Dermis microvascular lymphatic vessel endothelial cell (primary cell): ENCODE results near the gene ZBTB7C. TPM values are rescaled to one million over a fixed set of nuclear protein-coding genes. Genes with fewer than 3 reads are reported as not detected.
"Not testable (repeated sequence)": the region's sequence is repeated elsewhere in the genome, so short reads cannot be mapped to it uniquely, and the experiment has no call there.

ENCODE experiments used
- DNase-seq, 2 donors: peaks; one replicate each; pipeline versions ENCODE4 v3.0.0 to v3.0.0-alpha.2; 2010; ENCODE audit warnings: low read depth in 2 of 2
- total RNA-seq: library from RNA; depleted of rRNA; stranded (reverse); fragments of >200 nt; gene quantifications from 2 replicates; pipeline ENCODE4 v1.2.1, GENCODE V29; 2014

The ZBTB7C gene
- total RNA-seq, result under 0.01 TPM in 2 replicates

DNA sequence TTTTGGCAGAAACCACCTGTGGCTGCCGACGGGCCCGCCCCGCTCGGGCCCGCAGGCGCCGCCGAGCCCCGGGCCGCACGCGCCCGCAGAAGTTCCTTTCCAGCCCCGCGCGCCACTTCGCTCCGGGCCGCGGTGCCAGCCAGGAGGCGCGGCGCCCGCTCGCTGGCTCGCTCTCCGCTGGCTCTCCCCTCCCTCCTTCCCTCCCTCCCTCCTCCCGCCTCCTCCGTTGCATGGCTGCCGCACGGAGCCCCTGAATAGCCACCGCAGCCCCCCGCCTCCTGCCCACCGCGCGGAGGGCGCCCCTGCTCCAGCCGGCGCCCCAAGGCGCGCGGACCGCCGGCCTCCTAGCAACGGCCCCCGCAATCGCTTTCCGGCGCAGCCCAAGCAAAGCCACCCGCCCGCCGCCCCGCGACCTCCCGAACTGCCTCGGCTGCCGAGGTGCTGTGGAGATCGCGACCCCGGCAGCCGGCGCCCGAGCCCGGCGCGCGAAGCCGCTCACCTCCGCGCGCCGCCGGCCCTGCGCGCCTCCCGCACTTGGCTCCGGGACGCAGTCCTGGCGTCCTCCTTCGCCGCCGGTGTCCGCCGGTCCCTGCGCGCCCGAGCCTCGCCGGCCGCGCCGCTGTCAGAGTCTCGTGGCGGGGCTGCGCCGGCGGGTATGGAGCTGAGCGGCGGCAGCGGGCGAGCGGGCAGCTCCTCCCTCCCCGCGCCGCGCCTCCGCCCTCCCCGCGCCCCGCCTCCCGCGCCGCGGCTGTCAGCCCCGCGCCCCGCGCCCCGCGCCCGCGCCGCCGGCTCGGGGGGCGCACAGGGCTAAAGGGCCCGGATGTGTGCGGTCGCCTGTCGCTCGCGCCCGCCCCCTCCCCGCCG is at the start of gene ZBTB7C:
TSS of gene ZBTB7C (minus strand) at position 657 of the 864 bp plus-strand sequence.
- peak in 1 of 2 donors; percentile 49 for DNase-seq

DNA sequence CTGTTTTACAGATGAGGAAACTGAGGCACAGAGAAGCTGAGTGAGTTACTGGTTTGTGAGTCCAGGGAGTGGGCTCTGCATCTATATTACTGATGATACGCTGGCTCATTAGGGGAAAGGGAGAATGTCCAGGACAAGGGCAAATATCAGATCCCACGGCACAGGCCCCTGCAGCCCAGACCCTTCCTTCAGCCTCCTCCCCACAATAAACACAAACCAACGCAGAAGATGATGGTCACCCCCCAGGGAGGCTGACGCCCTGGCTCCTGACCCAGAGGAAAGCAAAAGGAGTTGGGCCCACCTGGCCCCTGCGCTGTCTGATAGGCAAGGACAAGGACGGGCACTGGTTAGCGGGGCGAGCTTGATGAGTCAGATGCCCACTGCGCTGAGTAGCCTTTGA is 47.7 kb upstream of the ZBTB7C start:
- no peak for DNase-seq

DNA sequence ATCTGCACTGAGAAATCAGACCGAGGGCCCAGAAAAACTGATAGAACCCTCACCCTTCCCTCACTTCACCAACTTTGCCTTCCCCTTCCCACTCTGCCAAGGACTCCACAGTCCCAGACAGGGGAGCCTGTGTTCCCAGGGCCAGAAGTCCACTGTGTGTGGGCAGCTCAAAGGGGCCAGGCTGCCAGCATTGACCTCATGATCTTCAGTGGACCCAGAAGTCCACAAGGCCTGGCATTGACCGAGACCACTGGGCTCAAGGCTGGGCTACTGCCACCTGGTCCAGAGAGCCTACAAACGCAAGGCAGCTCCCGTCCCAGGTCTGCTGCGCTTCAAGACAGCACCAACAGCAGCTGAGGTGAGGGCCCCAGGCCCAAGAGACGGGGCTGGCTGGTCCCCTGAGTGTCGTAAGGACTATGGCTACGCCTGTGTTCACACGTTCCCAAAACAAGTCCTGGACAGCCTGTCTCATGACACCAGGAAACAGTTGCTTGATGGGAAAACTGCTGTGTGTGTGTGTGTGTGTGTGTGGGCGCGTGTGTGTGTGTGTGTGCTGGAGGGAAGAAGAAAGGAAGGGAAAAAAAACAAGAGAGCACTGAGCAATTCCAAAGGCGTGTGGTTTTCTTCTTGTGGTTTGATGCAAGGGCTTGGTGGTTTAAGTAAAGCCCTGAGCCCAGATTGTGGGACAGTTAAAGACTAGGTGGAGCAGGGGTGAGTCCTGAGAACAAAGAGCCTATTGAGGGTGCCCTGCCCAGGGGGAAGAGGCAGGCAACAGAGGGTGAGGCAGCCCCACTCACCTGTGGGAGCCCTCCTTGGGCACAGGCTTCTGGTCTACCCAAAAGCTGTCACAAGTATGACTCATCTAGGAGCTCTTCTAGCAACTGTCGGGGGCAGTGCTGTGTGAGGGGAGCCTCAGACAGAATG is 46.6 kb upstream of the ZBTB7C start:
- no peak for DNase-seq

DNA sequence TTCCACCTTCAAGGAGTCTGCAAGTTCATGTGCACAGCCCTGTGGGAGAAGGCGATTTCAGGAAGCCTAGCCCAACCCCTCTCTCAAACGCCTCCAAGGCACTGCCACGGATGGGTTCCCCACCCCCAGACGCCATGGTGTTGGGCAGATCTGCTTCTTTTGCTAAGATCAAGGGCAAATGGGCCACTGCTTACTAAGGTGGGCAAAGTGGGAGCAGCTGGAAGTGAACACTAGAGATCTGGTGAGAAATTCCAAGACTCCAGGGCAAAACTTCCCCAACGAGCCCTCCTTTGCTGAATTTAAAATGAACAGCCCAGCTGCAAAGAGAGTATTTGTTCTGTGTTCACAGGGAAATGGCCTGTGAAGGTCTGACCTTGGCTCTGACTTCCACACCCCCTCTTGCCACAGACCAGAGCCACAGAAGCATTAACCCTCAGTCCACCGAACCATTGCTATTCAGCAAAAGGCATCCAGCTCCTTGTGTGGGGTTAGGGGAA is 45.1 kb upstream of the ZBTB7C start:
- no peak for DNase-seq

DNA sequence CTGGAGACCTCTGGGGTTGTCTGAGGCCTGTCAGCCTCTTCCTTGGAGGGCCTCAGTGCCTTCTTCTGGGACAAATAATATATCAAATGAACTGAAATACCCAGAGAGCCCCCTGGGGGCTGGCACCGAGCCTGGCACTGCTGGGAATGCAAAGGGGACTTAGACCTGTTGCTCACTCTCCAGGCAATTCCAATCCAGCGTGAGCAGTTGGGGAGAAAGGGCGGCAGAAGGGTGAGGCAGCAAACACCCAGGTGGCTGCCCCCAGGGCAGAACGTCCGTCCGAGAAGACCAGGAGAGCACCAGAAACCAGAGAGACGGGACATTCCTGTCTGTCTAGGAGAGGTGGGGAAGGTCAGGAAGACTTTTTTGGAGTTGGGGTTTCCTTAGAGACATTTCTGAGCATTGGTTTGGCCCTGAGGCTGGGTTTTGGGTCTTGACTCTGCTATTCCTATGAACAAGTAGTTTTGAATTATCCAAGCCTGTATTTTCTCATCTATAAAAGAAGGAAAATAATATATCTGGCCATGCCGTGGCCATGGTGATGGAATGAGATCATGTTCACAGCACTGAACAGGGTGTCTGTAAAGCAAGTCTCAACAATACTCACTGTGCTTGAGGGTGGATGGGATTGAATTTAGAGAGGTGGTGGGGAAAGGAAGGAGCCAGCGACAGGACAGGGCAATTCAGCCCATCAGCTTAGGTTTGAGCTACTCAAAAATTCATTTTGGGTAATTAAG is 44.3 kb upstream of the ZBTB7C start:
- no peak for DNase-seq

DNA sequence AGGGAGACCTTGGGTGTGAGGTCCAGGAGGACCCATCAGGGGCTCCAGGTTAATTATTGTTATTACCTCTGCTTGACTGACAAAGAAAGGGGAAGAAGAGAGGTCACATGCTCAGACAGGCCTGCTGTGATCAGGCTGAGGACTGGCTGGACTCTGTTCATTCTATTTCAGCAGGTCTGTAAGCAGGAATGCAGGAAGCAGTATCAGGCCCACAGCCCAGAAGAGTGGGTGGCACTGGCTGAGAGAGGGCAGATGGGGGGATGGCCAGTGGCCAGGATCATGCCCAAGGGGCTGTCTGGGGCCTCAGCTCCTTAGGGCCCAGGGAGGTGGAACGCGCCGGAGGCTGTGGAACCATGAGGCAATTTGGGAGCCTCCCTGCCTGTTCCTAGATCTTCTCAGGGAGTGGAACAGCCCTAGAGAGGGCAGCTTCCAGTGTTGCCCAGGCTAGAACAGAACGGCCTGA is 43.7 kb upstream of the ZBTB7C start:
- DNase-seq, result no peak

DNA sequence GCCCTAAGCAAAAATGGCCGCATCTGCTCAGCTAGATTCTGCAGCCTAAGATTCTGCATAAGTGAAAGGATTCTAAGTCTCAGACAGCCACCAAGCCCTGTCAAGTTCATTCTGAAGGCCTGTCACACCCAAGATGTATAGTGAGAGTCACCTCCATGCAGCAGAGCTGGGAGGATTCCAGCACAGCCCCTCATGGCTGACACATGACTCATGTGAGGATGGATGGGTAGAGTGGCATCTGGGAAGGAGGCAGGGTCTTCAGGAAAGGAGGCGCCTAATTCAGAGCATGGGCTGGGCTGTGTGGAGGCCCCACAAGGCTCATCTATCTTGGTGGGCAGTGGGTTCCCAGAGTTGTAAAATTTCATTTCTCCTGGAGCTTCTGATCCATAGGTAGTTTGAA is 41.5 kb upstream of the ZBTB7C start:
- DNase-seq, result no peak

DNA sequence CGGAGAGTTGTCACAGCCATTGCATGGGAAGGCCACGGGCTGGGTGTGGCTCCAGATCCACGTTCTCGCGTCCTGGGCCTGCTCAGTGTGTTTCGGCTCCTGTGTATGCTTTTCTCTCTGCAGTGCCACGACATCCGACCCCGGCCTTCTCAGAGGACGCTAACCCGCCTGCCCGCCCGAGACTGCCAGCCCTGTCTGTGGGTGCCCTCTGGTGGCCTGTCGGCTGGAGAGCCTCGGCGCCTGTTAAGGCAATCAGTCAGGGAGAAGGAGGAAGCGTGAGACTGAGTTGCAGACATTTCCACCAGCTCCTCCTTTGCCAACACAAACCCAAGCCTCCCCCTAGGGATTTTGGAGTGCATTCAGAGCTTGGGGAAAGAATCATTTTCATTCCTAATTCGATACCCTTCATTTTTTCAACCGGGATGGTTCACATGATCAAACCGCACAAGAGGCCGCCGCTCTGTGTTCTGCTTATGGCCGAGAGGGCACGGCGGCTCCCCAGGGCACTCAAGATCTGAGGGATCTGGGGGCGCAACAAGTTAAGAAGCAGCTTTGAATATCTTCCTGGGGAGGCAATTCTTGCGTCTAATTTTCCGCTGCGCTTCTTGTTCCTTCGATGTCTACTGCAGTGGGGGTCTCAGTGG is 37.5 kb upstream of the ZBTB7C start:
- DNase-seq, result peak; percentile 38 to 71

DNA sequence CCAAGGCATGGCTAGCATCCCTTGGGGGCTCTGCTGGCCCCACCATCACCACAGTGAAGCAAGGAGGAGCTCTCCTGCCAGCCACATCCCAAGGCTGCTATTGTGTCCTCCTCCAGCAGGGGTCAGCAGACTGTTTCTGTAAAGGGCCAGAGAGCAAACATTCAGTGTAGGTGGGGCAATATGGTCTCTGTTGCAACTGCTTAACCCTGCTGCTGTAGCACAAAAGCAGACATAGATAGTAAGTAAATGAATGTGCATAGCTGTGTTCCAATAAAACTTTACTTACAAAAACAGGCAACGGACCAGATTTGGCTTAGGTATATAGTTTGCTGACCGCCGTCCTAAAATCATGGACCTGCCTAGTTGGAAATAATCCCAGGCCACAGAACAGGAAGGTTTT is 36.4 kb upstream of the ZBTB7C start:
- DNase-seq, result peak; percentile 45 to 67

DNA sequence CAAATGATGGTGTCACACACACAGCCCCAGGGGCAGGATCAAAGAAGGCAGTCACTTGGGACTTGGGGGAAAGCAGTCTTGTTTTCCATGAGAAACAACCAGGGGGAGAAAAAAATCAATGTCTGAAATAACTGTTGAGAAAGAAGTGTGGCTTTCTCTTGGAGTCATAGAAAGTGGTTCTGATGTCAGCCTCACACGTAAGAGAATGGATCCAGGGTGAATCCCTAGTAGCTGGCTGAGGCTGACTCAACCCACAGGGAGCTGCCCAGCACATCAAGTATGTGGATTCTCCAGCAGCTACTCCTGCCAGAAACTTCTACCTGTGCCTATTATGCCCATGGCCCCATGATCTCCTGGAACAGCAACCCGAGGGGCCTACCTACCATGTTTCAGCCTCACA is 33.6 kb upstream of the ZBTB7C start:
- DNase-seq, result no peak

DNA sequence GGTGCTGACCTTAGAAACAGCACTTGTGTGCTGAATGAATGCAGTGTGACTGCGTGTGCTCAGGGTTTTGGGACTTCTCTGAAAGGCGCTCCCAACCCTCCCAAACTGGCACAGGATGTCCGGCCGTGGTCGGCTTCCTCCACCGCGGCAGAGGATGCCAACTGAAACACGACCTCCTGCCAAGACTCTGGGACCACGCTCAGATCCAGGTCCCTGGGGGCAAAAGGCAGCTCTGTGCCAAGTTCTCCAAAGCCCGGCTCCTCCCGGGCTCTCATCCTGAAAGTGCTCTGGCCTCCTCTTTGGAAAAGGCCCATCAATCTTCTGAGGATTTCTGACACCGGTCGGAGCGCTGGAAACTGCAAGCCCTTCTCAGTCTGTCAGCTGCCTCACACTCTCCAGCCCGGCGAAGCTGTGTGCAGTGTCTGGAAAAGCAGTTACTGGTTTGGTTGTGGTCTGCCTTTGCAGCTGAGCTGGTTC is 32.3 kb upstream of the ZBTB7C start:
- peak in 1 of 2 donors; percentile 36 for DNase-seq

DNA sequence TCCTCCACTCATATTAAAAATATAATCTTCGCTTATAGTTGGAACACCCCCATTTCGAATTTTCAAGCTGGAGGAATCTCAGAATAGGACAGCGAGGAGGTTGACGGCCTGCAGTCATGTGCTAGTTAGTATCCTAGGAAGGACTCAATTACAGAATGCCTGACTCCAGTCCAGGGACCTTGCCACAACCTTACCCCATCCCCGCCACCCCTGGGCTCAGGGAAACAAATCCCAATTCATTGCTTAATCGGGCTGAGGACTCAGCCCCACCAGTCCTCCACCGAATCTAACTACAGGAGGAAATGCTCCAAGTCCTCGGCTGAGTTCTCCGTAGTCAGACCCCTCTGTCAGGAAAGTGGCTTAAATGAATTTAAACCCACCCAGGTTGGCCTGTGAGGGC is 31.7 kb upstream of the ZBTB7C start:
- DNase-seq, result no peak

DNA sequence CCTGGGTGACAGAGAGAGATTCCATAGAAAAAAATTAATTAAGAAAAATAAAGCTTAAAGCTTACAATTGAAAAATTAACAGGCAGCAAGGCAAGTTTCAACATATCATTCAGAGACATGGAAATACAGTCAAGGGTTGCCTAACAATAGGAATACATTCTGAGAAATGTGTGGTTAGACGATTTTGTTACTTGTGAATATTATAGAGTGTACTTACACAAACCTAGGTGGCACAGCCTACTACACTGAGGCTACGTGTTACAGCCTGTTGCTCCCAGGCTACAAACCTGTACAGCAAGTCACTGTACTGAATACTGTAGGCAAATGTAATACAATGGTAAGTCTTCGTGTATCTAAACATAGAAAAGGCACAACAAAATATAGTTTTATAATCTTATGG is 27.7 kb upstream of the ZBTB7C start:
- DNase-seq, result no peak

DNA sequence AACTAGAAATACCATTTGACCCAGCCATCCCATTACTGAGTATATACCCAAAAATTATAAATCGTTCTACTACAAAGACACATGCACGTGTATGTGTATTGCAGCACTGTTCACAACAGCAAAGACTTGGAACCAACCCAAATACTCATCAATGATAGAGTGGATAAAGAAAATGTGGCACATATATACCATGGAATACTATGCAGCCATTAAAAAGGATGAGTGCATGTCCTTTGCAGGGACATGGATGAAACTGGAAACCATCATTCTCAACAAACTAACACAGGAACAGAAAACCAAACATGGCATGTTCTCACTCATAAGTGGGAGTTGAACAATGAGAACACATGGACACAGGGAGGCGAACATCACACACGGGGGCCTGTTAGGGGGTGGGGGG is 25.2 kb upstream of the ZBTB7C start:
- not testable (repeated sequence) for DNase-seq

DNA sequence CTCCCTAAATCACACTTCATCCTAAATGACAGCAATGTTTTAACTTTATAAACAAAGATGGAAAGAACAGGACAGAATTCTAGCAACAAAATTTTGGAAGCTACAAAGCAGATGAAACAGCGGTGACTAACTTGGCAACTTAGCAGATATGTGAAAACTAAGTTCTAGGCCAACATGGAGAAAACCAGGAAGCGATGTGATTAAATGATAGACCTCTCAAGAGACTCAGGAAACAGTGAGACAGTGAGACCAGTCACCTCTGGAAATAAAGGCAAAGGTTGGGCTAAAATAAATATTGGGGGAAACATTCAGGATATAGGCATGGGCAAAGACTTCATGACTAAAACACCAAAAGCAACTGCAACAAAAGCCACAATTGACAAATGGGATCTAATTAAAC is 24.4 kb upstream of the ZBTB7C start:
- DNase-seq, result peak; percentile 31 to 65

DNA sequence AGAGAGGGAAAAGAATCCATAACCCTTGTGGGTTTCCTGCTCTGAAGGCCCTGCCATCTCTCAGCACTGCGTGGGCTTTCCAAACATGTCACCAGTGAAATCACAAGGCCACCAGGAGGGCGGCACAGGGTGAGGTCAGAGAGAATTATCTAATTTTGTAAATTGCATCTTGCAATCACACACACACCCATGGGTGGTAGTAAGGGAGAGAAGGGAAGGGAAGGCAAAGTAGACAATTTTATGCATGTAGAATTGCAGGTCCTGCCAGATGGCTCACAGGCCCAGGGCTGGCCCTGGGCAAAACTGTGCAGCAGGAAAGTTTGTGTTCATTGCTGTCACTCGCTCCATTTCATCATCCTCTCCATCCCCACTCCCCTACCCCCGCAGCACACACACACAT is 21.0 kb upstream of the ZBTB7C start:
- no peak for DNase-seq

DNA sequence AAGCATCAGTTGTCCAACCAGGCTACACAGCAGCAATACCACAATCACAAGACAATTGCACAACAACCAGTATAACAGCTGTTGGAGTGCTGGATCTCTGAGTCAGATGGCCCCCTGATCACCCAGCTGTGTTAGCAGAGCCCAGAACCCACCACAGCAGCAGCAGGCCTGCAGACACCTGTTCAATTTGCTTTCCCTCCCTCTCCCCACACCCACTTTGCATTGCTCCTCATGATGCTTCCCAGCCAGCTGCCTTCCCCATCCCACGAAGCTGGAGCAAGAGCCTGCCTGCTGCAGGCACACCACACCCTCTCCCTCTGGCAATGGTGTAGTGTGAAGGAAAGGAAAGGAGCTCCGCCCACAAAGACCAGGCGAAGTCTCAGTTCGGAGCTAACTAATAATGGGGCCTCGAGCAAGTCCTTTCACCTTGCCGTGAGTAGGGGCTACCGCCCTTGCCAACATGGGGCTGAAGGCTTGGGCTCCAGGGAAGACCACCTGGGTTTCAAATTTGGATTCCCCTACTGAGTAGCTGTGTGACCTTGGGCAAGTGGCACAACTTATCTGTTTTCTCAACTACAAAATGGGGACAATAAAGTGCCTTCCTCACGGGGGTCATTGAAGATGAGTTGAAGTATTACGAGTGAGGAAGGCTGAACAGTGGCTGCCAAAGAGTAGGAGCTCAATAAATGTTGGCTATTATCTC is 19.4 kb upstream of the ZBTB7C start:
- DNase-seq, result no peak

DNA sequence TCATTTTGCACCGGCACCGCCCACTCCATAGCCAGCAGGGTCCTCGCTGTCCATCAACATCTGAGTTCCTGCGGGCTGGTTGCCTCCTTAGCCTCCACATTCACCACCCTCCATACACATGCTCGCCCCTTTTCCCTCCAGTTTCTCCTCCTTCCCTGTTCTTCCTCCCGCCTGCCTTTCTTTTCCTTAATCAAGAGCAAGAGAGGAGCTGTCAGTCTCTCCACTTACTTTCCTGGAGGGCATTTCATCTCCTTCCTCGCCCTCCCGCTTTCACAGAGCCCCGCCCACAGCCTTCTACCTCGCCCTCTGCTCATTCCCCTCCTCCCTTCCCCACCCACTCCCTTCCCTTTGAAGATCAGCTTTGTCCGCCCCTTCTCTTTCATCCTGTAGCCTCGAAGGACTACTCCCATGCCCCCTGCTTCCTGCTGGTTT is 13.8 kb upstream of the ZBTB7C start:
- DNase-seq, result no peak

DNA sequence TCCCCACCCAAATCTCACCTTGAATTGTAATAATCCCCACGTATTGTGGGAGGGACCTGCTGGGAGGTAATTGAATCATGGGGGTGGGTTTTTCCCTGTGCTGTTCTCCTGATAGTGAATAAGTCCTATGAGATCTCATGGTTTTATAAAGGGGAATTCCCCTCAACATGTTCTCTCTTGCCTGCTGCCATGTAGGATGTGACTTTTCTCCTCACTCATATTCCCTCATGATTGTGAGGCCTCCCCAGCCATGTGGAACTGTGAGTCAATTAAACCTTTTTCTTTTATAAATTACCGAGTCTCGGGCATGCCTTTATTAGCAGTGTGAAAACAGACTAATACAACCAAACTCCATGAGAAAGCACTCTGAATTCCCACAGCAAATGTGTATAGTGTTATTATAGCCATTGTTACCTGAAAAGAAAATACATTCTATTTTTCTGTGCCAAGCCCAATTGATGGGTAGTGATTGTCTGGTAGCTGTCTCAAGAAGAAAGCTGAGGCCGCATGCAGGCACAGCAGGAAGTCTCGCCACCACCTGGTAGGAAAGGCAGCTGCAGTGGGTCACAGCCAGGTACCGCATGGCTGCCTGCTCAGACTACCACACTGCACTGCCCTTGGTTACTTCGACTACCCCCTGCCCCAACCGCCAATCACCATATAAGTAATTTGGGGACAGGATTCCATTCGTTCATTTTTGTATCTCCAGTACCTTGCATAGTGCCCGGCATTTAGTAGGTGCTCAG is 10.3 kb upstream of the ZBTB7C start:
- no peak for DNase-seq
